ENCODE measurements around the gene SLC35E3.
"Not testable (repeated sequence)": the region's sequence is repeated elsewhere in the genome, so short reads cannot be mapped to it uniquely, and the experiment has no call there.

SLC35E3 gene

DNA sequence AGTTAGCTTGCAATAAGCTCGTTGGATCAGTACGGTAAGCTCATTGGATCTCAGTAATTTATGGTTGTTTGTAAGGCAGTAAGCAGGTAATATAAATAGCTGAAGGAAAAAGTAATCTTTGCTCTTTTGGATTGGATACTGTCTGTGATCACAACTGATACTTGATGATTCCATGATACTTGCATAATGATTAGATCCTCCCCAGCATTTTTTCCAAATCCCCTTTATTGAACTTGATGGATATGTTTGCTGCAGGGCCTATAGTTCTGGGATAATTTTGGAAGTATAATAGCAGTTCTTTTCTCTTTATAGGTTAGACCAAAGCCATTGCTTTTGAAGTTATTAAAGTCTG lies 67.2 kb downstream of the SLC35E3 start:
- no peak for DNase-seq (ENCODE audit: low read depth, low spot score)

DNA sequence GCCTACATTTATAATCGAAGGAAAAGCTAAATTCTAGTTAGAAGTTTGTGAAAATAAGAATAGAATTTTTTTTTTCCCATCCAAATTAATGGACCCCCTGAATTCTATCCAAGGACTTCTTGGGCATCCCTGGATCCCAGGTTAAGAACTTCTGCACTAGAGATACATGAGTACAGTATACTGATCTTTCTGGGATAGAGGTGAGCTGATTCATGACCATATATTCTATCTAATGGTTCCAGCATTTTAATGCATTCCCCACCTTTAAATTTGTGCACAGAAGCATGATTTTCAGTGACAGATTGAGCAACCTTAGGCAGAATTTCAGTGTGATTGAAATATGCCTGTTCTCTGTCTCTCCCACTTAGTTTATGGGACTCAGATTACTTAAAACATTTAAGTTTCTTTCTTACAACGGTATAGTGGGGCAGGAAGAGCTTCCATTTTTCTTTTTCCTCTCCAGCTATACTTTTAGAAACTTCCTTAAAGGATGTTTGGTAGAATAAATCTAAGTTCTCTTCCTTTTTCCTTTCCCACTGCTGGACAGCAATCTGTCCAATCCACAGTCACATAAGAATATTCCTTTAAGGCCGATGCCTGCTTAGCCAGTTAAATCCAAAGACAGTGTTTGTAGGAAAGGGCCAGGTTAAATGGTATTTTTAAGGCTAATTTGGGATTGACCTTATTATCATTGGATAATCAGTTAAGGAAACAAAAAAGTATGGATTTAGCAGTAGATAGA lies 68.7 kb downstream of the SLC35E3 start:
- no peak for DNase-seq (ENCODE audit: low read depth, low spot score)

DNA sequence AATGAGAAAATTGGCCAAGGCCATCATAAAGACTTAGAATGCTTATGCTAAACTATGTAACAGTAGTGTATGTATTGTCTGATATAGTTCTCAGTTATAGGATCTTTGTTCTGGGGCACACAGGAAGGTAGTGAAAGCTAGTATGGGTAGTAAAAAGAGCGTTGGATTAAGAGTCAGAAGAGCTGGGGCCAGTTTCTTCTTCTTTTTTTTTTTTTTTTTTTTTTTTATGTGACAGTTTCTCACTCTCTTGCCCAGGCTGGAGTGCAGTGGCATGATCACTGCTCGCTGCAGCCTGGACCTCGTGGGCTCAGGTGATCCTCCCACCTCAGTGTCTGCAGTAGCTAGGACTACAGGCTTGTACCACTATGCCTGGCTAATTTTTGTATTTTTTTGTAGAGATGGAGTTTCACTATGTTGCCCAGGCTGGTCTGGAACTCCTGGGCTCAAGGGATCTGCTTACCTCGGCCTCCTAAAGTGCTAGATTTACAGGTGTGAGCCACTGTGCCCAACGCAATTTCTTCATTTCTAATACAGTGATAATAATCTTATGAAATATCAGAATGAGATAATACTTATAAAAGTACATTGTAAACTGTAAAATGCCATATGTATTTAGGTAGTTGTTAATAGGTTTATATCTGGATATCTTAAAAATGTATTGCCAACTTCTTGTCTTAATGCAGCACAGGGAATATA lies 69.4 kb downstream of the SLC35E3 start:
- no peak for DNase-seq (ENCODE audit: low read depth, low spot score)

DNA sequence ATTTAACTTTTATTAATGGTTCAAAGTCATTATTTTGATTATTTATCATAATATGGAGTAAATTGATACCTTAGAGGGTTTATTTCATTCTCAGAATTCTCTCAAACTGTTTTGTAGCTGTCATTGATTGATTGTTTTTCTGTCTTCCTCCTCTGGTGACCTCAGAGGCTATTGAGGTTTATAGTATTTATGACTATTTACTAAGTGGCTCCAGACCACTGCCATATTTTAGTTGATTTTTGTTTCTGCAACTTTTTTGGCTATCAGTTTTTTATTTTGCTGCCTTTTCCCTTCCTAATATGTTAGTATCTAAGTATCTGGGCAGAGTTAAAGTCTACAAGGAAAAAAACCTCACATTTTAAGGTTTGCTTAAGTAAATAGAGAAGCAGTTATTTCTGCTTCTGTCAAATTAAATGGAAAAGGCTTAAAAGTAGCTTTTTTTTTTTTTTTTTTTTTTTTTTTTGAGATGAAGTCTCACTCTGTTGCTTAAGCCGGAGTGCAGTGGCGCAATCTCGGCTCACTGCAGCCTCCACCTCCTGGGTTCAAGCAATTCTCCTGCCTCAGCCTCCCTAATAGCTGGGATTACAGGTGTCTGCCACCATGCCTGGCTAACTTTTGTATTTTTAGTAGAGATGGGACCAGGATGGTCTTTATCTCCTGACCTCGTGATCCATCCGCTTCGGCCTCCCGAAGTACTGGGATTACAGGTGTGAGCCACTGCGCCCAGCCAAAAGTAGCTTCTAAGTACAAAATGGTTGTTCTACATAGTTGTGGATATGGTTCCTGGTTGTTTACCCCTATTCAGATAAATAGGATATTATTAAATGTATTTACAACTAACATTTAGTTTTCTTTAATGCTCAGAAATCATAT lies 70.2 kb downstream of the SLC35E3 start:
- DNase-seq (ENCODE audit: low read depth, low spot score) = no peak

DNA sequence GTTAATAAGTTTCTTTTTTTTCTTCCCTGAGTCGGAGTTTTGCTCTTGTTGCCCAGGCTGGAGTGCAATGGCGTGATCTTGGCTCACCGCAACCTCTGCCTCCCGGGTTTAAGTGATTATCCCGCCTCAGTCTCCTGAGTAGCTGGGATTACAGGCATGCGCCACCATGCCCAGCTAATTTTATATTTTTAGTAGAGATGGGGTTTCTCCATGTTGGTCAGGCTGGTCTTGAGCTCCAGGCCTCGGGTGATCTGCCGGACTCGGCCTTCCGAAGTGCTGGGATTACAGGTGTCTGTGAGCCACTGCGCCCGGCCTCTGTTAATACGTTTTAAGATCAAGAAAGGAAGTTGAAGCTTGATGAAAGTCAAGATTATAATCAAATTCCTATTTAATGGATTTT lies 73.5 kb downstream of the SLC35E3 start:
- not testable (repeated sequence) for DNase-seq (ENCODE audit: low read depth, low spot score)

DNA sequence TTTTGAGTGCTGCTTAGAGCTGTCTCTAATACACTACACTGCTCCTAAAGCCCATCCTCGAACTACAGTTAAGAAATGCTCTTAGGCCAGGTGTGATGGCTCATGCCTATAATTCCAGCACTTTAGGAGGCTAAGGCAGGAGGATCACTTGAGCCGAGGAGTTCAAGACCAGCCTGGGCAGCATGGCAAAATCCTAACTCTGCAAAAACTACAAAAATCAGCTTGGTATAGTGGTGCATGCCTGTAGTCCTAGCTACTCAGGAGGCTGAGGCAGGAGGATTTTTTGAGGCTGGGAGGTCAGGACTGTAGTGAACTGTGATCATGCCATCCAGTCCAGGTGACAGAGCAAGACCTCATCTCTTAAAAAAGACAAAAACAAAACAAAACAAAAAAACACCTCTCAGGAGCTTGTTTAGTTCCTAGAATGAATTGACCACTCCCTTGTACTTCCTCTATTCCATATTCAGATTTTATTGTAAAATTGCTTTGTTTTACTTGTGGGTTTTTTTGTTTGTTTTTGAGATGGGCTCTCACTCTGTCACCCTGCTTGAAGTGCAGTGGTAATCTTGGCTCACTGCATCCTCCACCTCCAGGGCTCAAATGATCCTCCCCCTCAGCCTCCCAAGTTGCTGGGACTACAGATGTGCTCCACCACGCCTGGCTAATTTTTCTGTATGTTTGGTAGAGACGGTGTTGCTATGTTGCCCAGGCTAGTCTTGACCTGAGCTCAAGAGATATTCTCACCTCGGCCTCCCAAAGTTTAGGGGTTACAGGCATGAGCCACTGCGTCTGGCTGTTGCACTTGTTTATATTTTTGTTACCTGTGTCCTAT lies 75.6 kb downstream of the SLC35E3 start:
- DNase-seq (ENCODE audit: low read depth, low spot score) = no peak

DNA sequence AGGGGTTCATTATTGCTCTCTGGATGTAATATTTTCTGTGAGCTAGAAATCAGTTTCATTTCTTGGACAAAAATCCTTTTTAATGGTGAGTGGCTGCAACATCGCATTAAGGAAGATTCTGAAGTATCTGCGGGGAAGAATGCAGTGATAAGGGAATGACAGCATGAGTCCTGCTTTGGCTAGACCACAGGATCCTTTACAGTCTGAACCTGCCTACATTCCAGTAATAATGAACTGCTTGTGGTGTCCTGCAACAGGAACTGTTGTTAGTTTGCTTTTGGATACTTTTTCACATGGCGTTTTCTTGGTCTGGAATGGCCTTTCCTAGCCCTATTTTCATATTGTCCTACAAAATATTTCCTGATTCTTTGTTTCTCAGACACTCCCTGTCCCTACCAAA lies 77.7 kb downstream of the SLC35E3 start:
- DNase-seq (ENCODE audit: low read depth, low spot score) = no peak

DNA sequence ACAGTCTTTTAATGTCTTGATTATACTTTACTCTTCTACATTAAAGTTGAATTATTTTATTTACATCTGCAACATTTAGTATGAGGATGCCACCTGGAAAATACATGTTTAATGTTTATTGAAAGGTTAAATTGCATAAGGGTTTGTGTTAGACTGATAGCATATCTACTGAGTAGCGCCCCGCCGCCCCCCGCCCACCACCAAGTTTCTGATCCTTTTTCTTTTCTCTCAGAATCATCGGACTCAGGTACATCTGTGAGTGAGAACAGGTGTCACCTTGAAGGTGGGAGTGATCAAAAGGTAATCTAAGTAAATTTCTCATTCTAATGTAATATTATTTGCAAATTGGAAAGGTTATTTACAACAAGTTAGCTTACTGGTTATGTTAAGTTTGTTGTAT lies 78.2 kb downstream of the SLC35E3 start:
- DNase-seq (ENCODE audit: low read depth, low spot score) = no peak

DNA sequence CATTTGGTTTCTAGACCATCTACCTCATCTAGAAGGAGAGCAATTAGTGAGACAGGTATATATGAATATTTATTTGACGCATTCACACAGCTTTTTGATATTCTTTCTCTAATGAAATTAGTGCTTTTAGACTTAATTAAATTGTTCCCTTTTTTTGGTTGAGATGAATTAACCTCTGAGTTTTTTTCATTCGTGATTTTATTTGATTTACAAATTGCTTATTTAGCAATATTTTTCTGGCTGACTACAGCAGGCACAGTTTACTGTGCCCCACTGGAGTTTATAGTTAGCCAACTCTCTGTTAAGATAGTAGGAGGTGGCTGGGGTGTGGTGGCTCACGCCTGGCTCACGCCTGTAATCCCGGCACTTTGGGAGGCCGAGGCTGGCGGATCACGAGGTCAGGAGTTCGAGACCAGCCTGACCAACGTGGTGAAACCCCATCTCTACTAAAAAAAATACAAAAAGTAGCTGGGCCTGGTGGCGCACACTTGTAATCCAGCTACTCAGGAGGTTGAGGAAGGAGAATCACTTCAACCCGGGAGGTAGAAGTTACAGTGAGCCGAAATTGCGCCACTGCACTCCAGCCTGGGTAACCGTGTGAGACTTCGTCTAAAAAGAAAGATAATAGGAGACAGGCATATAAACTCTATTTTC lies 78.7 kb downstream of the SLC35E3 start:
- no peak for DNase-seq (ENCODE audit: low read depth, low spot score)

DNA sequence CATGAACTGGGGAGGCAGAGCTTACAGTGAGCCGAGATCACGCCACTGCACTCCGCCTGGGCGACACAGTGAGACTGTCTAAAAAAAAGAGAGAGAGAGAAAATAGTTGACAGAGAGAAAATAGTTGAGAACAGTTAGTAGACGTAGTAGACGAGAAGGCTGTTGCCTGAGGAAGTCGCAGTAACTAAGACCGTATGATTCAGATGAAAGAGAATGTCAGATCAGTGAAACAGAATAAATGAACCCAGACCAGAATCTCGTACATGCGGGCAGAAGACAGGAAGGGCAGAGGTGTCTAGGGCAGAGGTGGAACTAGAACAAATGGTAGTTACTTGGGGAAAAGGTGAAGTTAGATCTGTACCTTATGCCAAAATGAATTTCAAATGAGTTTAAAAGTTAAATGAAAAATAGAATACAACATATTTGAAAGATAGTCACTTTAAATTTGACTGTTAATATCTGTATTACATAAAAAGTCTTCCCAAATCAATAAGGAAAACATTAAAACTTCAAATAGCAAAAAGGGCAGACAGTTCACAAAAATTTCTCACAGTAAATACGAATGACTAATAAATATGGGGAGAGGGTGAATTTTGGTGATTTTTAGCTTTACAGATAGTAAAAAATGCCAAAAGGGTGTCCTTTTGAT lies 79.7 kb downstream of the SLC35E3 start:
- DNase-seq (ENCODE audit: low read depth, low spot score) = no peak

DNA sequence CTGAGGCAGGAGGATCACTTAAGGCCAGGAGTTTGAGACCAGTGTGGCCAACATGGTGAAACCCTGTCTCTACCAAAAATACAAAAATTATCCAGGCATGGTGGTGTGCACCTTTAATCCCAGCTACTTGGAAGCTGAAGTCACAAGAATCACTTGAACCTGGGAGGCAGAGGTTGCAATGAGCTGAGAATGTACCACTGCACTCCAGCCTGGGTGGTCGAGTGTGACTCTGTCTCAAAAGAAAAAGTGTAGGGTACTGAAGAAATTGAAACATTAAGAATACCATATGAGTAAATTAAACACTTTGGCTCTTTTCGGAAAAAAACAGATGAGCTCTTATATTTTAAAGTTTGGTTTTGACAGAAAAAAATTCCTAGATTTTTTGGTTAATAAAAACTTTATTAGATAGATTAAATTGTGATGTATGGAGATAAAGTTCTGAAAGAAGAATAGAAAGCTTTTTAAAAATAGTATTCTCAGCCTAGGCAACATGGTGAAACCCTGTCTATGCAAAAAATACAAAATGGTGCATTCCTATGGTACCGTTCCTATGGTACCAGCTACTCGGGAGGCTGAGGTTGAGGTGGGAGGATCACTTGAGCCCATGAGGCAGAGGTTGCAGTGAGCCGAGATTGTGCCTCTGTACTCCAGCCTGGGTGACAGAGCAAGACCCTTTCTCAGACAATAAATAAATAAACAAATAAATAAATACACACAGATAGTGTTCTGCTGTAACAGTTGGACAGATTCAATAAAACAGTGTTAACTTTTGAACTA lies 82.1 kb downstream of the SLC35E3 start:
- DNase-seq (ENCODE audit: low read depth, low spot score) = no peak

DNA sequence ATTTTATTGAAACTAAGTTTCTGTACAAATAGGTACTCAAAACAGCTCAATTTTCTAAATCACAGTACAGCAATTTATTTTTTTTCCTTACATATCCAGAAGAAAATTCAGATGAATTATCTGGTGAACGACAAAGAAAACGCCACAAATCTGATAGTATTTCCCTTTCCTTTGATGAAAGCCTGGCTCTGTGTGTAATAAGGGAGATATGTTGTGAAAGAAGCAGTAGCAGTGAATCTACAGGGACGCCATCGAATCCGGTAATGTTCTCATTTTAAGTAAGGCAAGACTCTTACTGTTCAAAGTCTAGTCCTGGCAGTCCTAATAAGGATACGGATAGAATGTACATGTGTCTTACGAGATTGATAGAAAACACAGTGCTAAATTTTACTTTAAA lies 82.7 kb downstream of the SLC35E3 start:
- DNase-seq (ENCODE audit: low read depth, low spot score) = no peak
